Omental fat pad (tissue), 4 donors: ENCODE data around the gene SURF1. TPM values are rescaled to one million over a fixed set of nuclear protein-coding genes. Genes with fewer than 3 reads are reported as not detected.
"Not testable (repeated sequence)": the region's sequence is repeated elsewhere in the genome, so short reads cannot be mapped to it uniquely, and the experiment has no call there.

Source experiments
- ATAC-seq: fragments of 150-250 bp; one replicate; pipeline ENCODE4 v1.9.1; 2016; ENCODE audit warnings: mild to moderate bottlenecking, moderate library complexity; ENCODE audit not compliant: low FRiP score
- DNase-seq: peaks from one replicate; pipeline ENCODE4 v3.0.0-alpha.2; 2019; ENCODE audit warnings: low spot score
- total RNA-seq, 4 donors: library from RNA; depleted of rRNA; stranded (reverse); fragments of >200 nt; gene quantifications; one replicate each; pipeline ENCODE4 v1.1.0, GENCODE V29; 2016
- TF ChIP-seq, protein P1 (sequence below), 3 donors: fragments of 450-650 bp; IDR thresholded peaks; one replicate each; pipeline ENCODE4 v1.5.1; 2016 to 2017; ENCODE audit warnings: antibody characterized with exemption in 3 of 3, mild to moderate bottlenecking in 3 of 3, moderate library complexity in 2 of 3

SURF1 gene
- total RNA-seq, 4 donors from 2014 or later, result 30.3 to 47.1 (median 41.1) TPM

DNA sequence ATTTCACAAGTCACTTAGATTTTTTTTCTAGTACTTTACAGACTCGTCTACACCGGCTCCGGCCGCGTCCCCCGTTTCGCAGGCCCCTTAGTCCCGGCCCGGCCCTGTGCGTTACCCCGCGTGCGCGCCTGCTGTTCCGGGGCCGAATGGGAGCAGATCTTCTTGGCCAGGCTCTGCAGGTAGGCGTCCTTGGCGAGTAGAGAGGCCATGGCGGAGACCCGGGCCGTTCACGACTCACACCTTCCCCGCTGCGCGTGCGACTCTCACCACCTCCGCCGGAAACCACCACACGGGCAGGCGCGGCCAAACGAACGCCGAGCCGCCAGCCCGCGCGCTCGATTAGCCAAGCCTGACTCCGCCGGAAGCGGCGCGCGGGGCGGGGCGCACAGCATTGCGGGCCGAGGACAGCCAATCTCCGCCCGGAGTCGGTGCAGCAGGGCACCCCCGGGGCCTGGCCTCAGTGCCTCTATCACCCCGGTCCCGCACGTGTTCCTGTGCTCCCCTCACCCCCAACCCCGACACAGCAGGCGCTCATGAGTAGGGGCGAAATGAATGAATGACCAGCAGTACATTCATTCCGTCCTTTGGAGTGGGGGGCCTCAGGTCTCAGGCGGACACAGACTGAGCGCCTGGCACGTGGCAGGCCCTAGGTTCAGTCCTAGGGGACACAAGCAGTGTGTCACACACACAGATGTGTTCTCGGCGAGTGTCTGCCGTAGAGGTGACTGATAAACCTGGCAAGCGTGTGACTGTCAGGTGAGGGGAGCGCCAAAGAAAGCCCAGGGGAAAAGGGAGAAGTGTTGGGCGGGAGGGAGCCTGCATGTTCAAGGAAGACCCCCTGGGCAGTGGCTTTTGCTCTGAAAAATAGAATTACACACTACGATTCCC lies 20.1 kb downstream of the SURF1 start, which contains the start of gene SURF6:
SURF6 (minus strand) TSS at position 265 of the 888 bp plus-strand sequence; CDS start at position 209, 56 bp downstream.
- TF ChIP-seq, protein P1, sequence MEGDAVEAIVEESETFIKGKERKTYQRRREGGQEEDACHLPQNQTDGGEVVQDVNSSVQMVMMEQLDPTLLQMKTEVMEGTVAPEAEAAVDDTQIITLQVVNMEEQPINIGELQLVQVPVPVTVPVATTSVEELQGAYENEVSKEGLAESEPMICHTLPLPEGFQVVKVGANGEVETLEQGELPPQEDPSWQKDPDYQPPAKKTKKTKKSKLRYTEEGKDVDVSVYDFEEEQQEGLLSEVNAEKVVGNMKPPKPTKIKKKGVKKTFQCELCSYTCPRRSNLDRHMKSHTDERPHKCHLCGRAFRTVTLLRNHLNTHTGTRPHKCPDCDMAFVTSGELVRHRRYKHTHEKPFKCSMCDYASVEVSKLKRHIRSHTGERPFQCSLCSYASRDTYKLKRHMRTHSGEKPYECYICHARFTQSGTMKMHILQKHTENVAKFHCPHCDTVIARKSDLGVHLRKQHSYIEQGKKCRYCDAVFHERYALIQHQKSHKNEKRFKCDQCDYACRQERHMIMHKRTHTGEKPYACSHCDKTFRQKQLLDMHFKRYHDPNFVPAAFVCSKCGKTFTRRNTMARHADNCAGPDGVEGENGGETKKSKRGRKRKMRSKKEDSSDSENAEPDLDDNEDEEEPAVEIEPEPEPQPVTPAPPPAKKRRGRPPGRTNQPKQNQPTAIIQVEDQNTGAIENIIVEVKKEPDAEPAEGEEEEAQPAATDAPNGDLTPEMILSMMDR (IDR thresholded peaks at IDR 0.05), result no peak
- ATAC-seq (peak; percentile 95), DNase-seq (peak; percentile 74)

DNA sequence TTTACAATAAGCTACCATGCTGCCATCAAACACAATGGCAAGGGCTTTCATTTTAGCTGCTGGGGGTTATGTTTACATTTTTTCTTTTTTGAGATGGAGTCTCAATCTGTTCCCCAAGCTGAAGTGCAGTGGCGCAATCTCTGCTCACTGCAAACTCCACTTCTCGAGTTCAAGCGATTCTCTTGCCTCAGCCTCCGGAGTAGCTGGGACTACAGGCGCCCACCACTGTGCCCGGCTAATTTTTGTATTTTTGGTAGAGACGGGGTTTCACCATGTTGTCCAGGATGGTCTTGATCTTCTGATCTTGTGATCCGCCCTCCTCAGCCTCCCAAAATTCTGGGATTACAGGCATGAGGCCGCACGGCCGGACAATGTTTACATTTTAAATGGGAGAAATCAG lies 21.4 kb downstream of the SURF1 start:
- not testable (repeated sequence) for DNase-seq, ATAC-seq

DNA sequence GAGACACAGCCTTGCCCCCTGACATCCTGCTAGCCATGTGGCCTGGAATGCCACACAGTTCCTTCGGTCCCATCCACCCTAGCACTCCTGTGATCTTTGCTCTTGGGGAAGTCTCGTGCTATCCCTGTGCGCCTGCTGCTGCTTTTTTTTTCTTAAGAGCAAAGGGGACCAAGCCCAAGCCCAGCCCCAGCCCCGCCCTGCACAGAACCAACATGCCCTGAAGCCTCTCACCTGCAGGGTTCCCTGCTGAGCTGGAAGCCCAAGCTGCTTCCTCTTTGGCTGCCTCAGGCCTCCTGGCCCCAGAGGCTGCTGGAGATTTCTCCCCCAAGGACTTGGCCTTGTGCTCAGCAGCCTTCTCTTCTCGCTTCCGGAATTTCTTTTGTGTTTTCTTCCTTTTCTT lies 22.1 kb downstream of the SURF1 start:
- no peak for DNase-seq
- TF ChIP-seq, protein P1 (IDR thresholded peaks at IDR 0.05), result no peak
- ATAC-seq, result no peak

DNA sequence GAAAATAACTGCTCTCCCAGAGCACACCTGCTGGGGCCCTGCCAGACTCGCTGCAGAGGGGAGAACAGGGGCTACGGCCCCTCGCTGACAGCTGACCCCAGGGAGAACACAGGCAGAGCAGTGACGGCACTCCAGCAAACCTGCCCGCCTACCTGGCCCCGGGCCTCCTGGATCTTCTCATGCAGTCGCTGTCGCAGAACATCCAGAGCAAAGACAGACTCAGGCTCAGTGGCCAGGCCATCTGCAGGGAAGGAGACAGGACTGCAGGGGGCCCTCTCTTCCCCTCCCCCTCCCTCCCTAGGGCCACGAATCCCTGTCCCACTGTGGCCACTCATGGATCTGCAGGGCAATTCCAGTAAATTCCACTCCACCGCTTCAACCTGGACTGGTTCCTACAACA lies 22.7 kb downstream of the SURF1 start:
- ATAC-seq (no peak), DNase-seq (no peak)

DNA sequence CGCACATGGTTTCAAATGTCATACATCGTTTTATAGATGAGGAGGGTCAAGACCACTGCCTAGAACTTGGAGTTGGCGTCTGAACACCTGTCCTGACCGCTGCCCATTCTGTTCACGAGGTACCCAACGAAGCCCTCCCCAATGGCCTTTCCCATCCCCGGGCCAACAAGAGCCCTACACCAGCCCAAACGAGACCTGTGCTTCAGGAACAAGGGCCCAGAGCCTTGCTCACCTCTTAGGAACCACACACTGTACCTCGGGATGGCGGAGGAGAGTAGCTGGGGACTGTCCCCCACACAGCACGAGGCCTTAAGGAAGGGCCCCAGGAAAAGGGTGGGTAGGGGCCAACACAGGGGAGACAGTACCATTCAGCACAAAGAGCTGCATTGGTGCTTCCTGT lies 23.3 kb downstream of the SURF1 start:
- DNase-seq, result no peak
- TF ChIP-seq, protein P1 (IDR thresholded peaks at IDR 0.05), result no peak

More for the DNA sequence above, 22.7 kb downstream of the SURF1 start:
- TF ChIP-seq, protein P1 (IDR thresholded peaks at IDR 0.05), result no peak

DNA sequence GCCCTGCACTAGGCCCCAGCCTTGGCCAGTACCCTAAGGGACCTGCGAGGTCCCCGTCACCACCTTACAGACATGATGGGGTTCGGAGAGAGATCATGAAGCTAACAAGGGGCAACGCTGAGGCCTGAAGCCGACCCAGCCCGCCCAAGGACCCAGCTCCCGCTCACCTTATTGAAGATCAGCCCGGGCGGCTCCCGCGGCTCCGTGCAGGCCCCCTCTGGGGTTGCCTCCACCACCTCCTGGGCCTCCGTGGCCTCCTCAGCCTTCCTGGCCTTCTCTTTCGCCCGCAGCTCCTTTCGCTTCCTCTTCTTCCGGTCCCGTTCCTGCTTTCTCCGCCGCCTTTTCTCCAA lies 23.9 kb downstream of the SURF1 start:
- ATAC-seq, result no peak
- DNase-seq, result no peak
- TF ChIP-seq, protein P1 (IDR thresholded peaks at IDR 0.05), result no peak

More for the DNA sequence above, 23.3 kb downstream of the SURF1 start:
- no peak for ATAC-seq

DNA sequence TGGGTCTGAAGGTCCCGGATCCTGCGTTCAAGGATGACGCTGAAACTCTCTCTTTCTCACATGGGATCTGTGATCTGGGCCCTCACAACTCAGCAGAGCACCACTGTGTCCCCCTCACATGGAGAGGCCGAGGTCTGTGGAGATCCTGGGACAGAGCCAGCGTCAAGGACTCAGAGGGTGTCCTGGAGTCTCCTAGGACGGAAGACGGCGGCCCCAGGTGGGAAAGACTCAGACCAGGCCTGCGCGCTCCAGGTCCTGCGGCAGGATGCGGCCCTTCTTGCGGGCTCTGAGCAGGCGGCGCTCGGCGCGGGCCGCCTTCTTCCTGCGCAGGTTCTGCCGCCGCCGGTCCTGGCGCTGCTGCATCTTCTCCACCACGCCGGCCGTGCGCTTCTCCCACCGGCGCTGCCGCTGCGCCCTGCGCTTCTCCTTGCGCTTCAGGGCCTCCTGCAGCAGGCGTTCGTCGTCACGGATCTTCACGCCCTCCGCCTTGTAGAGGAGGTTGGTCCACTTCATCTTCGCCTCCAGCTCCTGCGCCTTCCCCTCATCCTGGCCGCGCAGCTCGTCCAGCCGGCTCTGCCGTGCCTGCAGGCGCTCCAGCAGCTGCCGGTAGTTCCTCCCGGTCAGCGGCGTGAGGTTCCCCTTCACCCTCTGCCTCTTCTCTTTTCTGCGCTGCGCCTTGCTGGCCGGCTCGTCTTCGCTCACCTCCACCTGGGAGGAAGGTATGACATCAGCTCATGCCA lies 24.5 kb downstream of the SURF1 start:
- no peak for ATAC-seq
- TF ChIP-seq, protein P1 (IDR thresholded peaks at IDR 0.05), result no peak
- no peak for DNase-seq
